HEK293 (cell line): ENCODE data around the gene FLYWCH1.
"Not testable (repeated sequence)": the region's sequence is repeated elsewhere in the genome, so short reads cannot be mapped to it uniquely, and the experiment has no call there.

Experiments
- CTCF ChIA-PET: fragments of 350-600 bp; formaldehyde crosslinking; extraction: SDS; loops from one replicate; lab custom pipeline; 2021; ENCODE audit warnings: antibody characterized with exemption; lab: Yijun Ruan, JAX
- POLR2A ChIA-PET: fragments of 300-600 bp; formaldehyde crosslinking; extraction: SDS; loops from one replicate; lab custom pipeline; 2020; ENCODE audit warnings: antibody characterized with exemption, inconsistent platforms; lab: Yijun Ruan, JAX
- H3K27ac ChIP-seq: fragments of 200-500 bp; sonication (Bioruptor generic); 2 replicates; pipeline ENCODE4 v1.5.1; 2014; ENCODE audit warnings: low read depth, low read length, control low read depth, inconsistent platforms; ENCODE audit errors: extremely low read depth
- H3K36me3 ChIP-seq, 2 experiments: fragments of 200-500 bp in 1 of 2; sonication (Bioruptor generic) in 1 of 2; 1 replicate in 1 of 2; 2 replicates in 1 of 2; pipeline ENCODE4 v1.5.1; 2014 to 2017; ENCODE audit warnings: inconsistent platforms in 2 of 2, low read length in 2 of 2; ENCODE audit not compliant: control insufficient read depth in 2 of 2, insufficient read depth in 1 of 2
- H3K4me1 ChIP-seq: fragments of 200-500 bp; sonication (Bioruptor generic); 2 replicates; pipeline ENCODE4 v1.5.1; 2014; ENCODE audit warnings: mild to moderate bottlenecking, low read length, inconsistent platforms; ENCODE audit not compliant: control insufficient read depth, insufficient read depth
- H3K4me3 ChIP-seq: 2 replicates; pipeline ENCODE4 v1.5.1; 2011; ENCODE audit warnings: low read depth, mild to moderate bottlenecking, control low read depth, low read length, moderate library complexity
- H3K9me3 ChIP-seq: fragments of 200-500 bp; sonication (Bioruptor generic); 2 replicates; pipeline ENCODE4 v1.5.1; 2014; ENCODE audit warnings: low read depth, low read length, inconsistent platforms; ENCODE audit not compliant: control insufficient read depth, insufficient read depth
- EGR2 ChIP-seq: fragments of 450-650 bp; formaldehyde crosslinking; IDR thresholded peaks from 2 replicates; pipeline ENCODE4 v1.5.1; 2016; ENCODE audit warnings: low read depth, missing biosample characterization, missing genetic modification characterization
- ZBTB17 ChIP-seq: fragments of 450-650 bp; formaldehyde crosslinking; IDR thresholded peaks from 2 replicates; pipeline ENCODE4 v1.5.1; 2016; ENCODE audit warnings: missing biosample characterization, missing genetic modification characterization
- ZFHX2 ChIP-seq: fragments of 450-650 bp; formaldehyde crosslinking; conservative IDR thresholded peaks from 2 replicates; pipeline ENCODE4 v1.5.1; 2016; ENCODE audit warnings: missing biosample characterization, missing genetic modification characterization
- ZFP69B ChIP-seq: fragments of 450-650 bp; formaldehyde crosslinking; IDR thresholded peaks from 2 replicates; pipeline ENCODE4 v1.5.1; 2016; ENCODE audit warnings: missing biosample characterization, missing genetic modification characterization
- ZNF112 ChIP-seq: fragments of 450-650 bp; formaldehyde crosslinking; IDR thresholded peaks from 2 replicates; pipeline ENCODE4 v1.5.0; 2017; ENCODE audit warnings: missing biosample characterization, missing genetic modification characterization
- ZNF121 ChIP-seq: fragments of 450-650 bp; formaldehyde crosslinking; IDR thresholded peaks from 2 replicates; pipeline ENCODE4 v1.5.1; 2016; ENCODE audit warnings: missing biosample characterization, missing genetic modification characterization
- ZNF23 ChIP-seq: fragments of 450-650 bp; formaldehyde crosslinking; IDR thresholded peaks from 2 replicates; pipeline ENCODE4 v1.5.1; 2016; ENCODE audit warnings: missing biosample characterization, missing genetic modification characterization, borderline replicate concordance
- ZNF239 ChIP-seq: fragments of 450-650 bp; formaldehyde crosslinking; IDR thresholded peaks from 2 replicates; pipeline ENCODE4 v1.5.1; 2016; ENCODE audit warnings: missing biosample characterization, missing genetic modification characterization
- ZNF24 ChIP-seq: fragments of 450-650 bp; formaldehyde crosslinking; IDR thresholded peaks from 2 replicates; pipeline ENCODE4 v1.5.1; 2016; ENCODE audit warnings: missing biosample characterization, missing genetic modification characterization
- ZNF404 ChIP-seq: fragments of 450-650 bp; formaldehyde crosslinking; IDR thresholded peaks from 2 replicates; pipeline ENCODE4 v1.5.1; 2017; ENCODE audit warnings: missing biosample characterization, missing genetic modification characterization
- ZNF521 ChIP-seq: fragments of 450-650 bp; formaldehyde crosslinking; IDR thresholded peaks from 2 replicates; pipeline ENCODE4 v1.5.1; 2017; ENCODE audit warnings: missing biosample characterization, mild to moderate bottlenecking, missing genetic modification characterization
- ZNF548 ChIP-seq: fragments of 450-650 bp; formaldehyde crosslinking; IDR thresholded peaks from 2 replicates; pipeline ENCODE4 v1.5.1; 2016; ENCODE audit warnings: missing biosample characterization, missing genetic modification characterization
- ZNF560 ChIP-seq: fragments of 450-650 bp; formaldehyde crosslinking; IDR thresholded peaks from 2 replicates; pipeline ENCODE4 v1.5.1; 2017; ENCODE audit warnings: missing biosample characterization, missing genetic modification characterization, borderline replicate concordance
- ZNF585B ChIP-seq: fragments of 450-650 bp; formaldehyde crosslinking; IDR thresholded peaks from 2 replicates; pipeline ENCODE4 v1.5.1; 2016; ENCODE audit warnings: missing biosample characterization, missing genetic modification characterization
- ZNF701 ChIP-seq: fragments of 450-650 bp; formaldehyde crosslinking; IDR thresholded peaks from 2 replicates; pipeline ENCODE4 v1.5.1; 2016; ENCODE audit warnings: missing biosample characterization, missing genetic modification characterization
- ZNF76 ChIP-seq: fragments of 450-650 bp; formaldehyde crosslinking; IDR thresholded peaks from 2 replicates; pipeline ENCODE4; 2016; ENCODE audit warnings: low read depth, missing biosample characterization, missing genetic modification characterization, borderline replicate concordance
- ZNF777 ChIP-seq: fragments of 450-650 bp; formaldehyde crosslinking; IDR thresholded peaks from 2 replicates; pipeline ENCODE4 v1.5.1; 2017; ENCODE audit warnings: missing biosample characterization, missing genetic modification characterization, borderline replicate concordance
- ZSCAN23 ChIP-seq: fragments of 450-650 bp; formaldehyde crosslinking; IDR thresholded peaks from 2 replicates; pipeline ENCODE4 v1.5.1; 2016; ENCODE audit warnings: missing biosample characterization, missing genetic modification characterization
- TF ChIP-seq, protein P1 (sequence below): fragments of 450-650 bp; formaldehyde crosslinking; IDR thresholded peaks from 2 replicates; pipeline ENCODE4 v1.5.1; 2016; ENCODE audit warnings: missing biosample characterization, missing genetic modification characterization
- TF ChIP-seq, protein P2 (sequence below): fragments of 450-650 bp; formaldehyde crosslinking; IDR thresholded peaks from 2 replicates; pipeline ENCODE4 v1.5.1; 2016; ENCODE audit warnings: missing biosample characterization, missing genetic modification characterization
- TF ChIP-seq, protein P3 (sequence below): fragments of 450-650 bp; IDR thresholded peaks from 2 replicates; pipeline ENCODE4 v1.5.1; 2018; ENCODE audit warnings: missing biosample characterization, mild to moderate bottlenecking, missing genetic modification characterization
- TF ChIP-seq, protein P4 (sequence below): fragments of 450-650 bp; formaldehyde crosslinking; conservative IDR thresholded peaks from 2 replicates; pipeline ENCODE4 v1.5.1; 2016; ENCODE audit warnings: low read depth, missing biosample characterization, missing genetic modification characterization

Gene FLYWCH1

DNA sequence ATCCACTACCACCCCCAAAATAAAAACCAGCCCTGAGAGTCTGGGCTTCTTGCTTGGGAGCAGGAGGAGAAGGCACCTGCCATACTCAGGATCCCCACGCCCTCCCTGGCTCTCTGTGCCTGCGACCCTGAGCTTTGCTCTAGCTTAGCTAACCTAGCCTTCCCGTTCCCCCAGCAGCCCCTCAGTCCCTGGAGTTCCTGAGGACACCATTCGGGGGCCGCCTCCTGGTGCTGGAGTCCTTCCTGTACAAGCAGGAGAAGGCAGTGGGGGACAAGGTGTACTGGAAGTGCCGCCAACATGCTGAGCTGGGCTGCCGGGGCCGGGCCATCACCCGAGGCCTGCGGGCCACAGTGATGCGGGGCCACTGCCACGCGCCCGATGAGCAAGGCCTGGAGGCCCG, 18.5 kb downstream of the FLYWCH1 start:
- H3K4me1 ChIP-seq = no peaks in the 10 kb centered on the region
- CTCF ChIA-PET = interaction anchor here (0.9 kb wide), 1 partner anchor 11 kb away, joined by 3 read pairs; no protein-coding TSS in a partner anchor
- peaks cover 4 to 47% of the 10 kb centered on the region in 2 experiments; a peak in 2 of 3 replicates for H3K36me3 ChIP-seq
- TF ChIP-seq ZSCAN23 (tag by site-specific recombination) (no peak), ZNF777 (tag by site-specific recombination) (no peak), ZNF24 (tag by site-specific recombination) (no peak), ZNF112 (tag by site-specific recombination) (no peak), ZNF23 (no peak), ZNF239 (no peak), ZNF701 (tag by site-specific recombination) (no peak), ZNF548 (tag by site-specific recombination) (no peak), ZNF76 (tag by site-specific recombination) (no peak)
- TF ChIP-seq, protein P1, sequence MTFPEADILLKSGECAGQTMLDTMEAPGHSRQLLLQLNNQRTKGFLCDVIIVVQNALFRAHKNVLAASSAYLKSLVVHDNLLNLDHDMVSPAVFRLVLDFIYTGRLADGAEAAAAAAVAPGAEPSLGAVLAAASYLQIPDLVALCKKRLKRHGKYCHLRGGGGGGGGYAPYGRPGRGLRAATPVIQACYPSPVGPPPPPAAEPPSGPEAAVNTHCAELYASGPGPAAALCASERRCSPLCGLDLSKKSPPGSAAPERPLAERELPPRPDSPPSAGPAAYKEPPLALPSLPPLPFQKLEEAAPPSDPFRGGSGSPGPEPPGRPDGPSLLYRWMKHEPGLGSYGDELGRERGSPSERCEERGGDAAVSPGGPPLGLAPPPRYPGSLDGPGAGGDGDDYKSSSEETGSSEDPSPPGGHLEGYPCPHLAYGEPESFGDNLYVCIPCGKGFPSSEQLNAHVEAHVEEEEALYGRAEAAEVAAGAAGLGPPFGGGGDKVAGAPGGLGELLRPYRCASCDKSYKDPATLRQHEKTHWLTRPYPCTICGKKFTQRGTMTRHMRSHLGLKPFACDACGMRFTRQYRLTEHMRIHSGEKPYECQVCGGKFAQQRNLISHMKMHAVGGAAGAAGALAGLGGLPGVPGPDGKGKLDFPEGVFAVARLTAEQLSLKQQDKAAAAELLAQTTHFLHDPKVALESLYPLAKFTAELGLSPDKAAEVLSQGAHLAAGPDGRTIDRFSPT = no peak
- TF ChIP-seq, protein P2, sequence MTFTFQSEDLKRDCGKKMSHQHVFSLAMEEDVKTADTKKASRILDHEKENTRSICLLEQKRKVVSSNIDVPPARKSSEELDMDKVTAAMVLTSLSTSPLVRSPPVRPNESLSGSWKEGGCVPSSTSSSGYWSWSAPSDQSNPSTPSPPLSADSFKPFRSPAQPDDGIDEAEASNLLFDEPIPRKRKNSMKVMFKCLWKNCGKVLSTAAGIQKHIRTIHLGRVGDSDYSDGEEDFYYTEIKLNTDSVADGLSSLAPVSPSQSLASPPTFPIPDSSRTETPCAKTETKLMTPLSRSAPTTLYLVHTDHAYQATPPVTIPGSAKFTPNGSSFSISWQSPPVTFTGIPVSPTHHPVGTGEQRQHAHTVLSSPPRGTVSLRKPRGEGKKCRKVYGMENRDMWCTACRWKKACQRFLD (tag by site-specific recombination) = no peak
- POLR2A ChIA-PET = interaction anchor here (1.4 kb wide), 1 partner anchor 47 kb away, joined by 5 read pairs; the partner anchor contains the start of gene FLYWCH2
- H3K27ac ChIP-seq = no peak overlapping the region
- no peak overlapping the region for H3K4me3 ChIP-seq
- H3K9me3 ChIP-seq = no peaks in the 10 kb centered on the region

DNA sequence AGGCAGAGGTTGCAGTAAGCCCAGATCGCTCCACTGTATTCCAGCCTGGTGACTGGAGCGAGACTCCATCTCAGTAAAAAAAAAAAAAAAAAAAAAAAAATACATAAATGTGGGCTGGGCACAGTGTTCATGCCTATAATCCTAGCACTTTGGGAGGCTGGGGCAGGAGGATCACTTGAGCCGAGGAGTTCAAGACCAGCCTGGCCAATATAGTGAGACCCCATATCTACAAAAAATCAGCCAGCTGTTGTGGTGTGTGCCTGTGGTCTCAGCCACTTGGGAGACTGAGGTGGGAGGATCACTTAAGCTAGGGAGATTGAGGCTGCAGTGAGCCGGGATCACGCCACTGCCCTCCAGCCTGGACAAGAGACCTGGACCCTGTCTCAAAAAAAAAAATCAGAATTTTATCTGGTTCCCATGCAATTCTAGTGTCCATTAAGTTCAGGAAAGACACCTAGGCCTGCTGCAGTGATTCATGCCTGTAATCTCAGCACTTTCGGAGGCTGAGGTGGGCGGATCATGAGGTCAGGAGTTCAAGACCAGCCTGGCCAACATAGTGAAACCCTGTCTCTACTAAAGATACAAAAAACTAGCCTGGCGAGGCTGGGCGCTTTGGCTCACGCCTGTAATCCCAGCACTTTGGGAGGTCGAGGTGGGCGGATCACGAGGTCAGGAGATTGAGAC, 19.6 kb downstream of the FLYWCH1 start:
- H3K27ac ChIP-seq, H3K9me3 ChIP-seq, H3K4me3 ChIP-seq, CTCF ChIA-PET, POLR2A ChIA-PET, H3K4me1 ChIP-seq: not testable (repeated sequence)
- H3K36me3 ChIP-seq = peaks cover 4 to 56% of the 10 kb centered on the region in 2 experiments; a peak in 2 of 3 replicates
- TF ChIP-seq EGR2 (peak; percentile 13; the same call in 1 of the 2 replicates), ZNF121 (tag by site-specific recombination) (peak; percentile 67; the same call in 1 of the 2 replicates)
- TF ChIP-seq, all 188 proteins: peak for 2; not testable (repeated sequence) for 186

DNA sequence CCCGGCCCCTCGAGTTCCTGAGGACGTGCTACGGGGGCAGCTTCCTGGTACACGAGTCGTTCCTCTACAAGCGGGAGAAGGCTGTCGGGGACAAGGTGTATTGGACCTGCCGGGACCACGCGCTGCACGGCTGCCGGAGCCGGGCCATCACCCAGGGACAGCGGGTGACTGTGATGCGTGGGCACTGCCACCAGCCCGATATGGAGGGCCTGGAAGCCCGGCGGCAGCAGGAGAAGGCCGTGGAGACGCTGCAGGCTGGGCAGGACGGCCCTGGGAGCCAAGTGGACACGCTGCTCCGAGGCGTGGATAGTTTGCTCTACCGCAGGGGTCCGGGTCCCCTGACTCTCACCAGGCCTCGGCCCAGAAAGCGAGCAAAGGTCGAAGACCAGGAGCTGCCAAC, 21.4 kb downstream of the FLYWCH1 start:
- peaks cover 4 to 73% of the 10 kb centered on the region in 2 experiments; a peak in 2 of 3 replicates for H3K36me3 ChIP-seq
- no peak overlapping the region for H3K4me3 ChIP-seq
- CTCF ChIA-PET = no interaction called here
- H3K27ac ChIP-seq = no peak overlapping the region
- H3K9me3 ChIP-seq = no peaks in the 10 kb centered on the region
- POLR2A ChIA-PET = interaction anchor here (0.6 kb wide), 1 partner anchor 13 kb away, joined by 3 read pairs; no protein-coding TSS in a partner anchor
- H3K4me1 ChIP-seq = no peaks in the 10 kb centered on the region
- TF ChIP-seq ZNF112 (tag by site-specific recombination) (no peak), ZFHX2 (tag by site-specific recombination) (no peak), ZNF521 (tag by site-specific recombination) (no peak), ZBTB17 (tag by site-specific recombination) (no peak), ZFP69B (tag by site-specific recombination) (no peak), ZNF560 (tag by site-specific recombination) (no peak), ZNF585B (no peak), ZNF404 (tag by site-specific recombination) (no peak)
- TF ChIP-seq, protein P3, sequence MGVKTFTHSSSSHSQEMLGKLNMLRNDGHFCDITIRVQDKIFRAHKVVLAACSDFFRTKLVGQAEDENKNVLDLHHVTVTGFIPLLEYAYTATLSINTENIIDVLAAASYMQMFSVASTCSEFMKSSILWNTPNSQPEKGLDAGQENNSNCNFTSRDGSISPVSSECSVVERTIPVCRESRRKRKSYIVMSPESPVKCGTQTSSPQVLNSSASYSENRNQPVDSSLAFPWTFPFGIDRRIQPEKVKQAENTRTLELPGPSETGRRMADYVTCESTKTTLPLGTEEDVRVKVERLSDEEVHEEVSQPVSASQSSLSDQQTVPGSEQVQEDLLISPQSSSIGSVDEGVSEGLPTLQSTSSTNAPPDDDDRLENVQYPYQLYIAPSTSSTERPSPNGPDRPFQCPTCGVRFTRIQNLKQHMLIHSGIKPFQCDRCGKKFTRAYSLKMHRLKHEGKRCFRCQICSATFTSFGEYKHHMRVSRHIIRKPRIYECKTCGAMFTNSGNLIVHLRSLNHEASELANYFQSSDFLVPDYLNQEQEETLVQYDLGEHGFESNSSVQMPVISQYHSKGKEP (tag by site-specific recombination) = no peak
- TF ChIP-seq, protein P4, sequence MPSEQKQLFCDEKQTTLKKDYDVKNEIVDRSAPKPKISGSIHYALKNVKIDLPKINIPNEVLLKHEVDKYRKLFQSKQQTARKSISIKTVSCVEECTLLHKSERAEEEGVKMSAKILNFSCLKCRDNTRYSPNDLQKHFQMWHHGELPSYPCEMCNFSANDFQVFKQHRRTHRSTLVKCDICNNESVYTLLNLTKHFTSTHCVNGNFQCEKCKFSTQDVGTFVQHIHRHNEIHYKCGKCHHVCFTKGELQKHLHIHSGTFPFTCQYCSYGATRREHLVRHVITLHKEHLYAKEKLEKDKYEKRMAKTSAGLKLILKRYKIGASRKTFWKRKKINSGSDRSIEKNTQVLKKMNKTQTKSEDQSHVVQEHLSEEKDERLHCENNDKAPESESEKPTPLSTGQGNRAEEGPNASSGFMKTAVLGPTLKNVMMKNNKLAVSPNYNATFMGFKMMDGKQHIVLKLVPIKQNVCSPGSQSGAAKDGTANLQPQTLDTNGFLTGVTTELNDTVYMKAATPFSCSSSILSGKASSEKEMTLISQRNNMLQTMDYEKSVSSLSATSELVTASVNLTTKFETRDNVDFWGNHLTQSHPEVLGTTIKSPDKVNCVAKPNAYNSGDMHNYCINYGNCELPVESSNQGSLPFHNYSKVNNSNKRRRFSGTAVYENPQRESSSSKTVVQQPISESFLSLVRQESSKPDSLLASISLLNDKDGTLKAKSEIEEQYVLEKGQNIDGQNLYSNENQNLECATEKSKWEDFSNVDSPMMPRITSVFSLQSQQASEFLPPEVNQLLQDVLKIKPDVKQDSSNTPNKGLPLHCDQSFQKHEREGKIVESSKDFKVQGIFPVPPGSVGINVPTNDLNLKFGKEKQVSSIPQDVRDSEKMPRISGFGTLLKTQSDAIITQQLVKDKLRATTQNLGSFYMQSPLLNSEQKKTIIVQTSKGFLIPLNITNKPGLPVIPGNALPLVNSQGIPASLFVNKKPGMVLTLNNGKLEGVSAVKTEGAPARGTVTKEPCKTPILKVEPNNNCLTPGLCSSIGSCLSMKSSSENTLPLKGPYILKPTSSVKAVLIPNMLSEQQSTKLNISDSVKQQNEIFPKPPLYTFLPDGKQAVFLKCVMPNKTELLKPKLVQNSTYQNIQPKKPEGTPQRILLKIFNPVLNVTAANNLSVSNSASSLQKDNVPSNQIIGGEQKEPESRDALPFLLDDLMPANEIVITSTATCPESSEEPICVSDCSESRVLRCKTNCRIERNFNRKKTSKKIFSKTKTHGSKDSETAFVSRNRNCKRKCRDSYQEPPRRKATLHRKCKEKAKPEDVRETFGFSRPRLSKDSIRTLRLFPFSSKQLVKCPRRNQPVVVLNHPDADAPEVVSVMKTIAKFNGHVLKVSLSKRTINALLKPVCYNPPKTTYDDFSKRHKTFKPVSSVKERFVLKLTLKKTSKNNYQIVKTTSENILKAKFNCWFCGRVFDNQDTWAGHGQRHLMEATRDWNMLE = no peak
